ENCODE data around the gene TTC27.

DNA sequence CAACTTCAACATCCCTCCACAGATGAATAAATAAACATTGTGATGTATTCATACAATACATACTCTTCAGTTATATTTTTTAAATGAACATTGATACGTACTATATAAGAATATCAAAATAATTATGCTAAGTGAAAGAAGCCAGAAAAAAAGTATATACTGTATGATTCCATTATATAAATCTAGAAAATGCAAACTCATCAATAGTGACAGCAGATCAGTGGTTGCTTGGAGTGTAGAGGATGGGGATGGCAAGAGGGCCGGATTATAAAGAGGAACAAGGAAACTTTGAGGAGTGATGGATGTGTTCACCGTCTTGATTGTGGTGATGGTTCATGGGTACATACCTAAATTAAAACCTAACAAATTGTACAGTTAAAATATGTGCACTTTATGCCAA is 3.0 kb upstream of the TTC27 start:
- TF ChIP-seq POLR2A (IDR thresholded peaks at IDR 0.05): no peak
- TF ChIP-seq, protein P1, sequence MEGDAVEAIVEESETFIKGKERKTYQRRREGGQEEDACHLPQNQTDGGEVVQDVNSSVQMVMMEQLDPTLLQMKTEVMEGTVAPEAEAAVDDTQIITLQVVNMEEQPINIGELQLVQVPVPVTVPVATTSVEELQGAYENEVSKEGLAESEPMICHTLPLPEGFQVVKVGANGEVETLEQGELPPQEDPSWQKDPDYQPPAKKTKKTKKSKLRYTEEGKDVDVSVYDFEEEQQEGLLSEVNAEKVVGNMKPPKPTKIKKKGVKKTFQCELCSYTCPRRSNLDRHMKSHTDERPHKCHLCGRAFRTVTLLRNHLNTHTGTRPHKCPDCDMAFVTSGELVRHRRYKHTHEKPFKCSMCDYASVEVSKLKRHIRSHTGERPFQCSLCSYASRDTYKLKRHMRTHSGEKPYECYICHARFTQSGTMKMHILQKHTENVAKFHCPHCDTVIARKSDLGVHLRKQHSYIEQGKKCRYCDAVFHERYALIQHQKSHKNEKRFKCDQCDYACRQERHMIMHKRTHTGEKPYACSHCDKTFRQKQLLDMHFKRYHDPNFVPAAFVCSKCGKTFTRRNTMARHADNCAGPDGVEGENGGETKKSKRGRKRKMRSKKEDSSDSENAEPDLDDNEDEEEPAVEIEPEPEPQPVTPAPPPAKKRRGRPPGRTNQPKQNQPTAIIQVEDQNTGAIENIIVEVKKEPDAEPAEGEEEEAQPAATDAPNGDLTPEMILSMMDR (IDR thresholded peaks at IDR 0.05): no peak
